ENCODE data around the gene GBP4. TPM values are rescaled to one million over a fixed set of nuclear protein-coding genes. Genes with fewer than 3 reads are reported as not detected.

GBP4 gene
- total RNA-seq, 2 experiments from 2014 or later = 61.9 to 69.7 TPM

- peak overlapping the region; percentile 94 for H3K4me3 Mint-ChIP-seq
- no peaks in the 10 kb centered on the region for H3K27me3 Mint-ChIP-seq
- H3K9me3 Mint-ChIP-seq = peaks cover 2% of the 10 kb centered on the region
- peaks cover 50% of the 10 kb centered on the region for H3K4me1 Mint-ChIP-seq
- H3K36me3 Mint-ChIP-seq = peaks cover 49% of the 10 kb centered on the region
- ATAC-seq (ENCODE audit: low read depth) (peak; percentile 10), DNase-seq (peak; percentile 42)
- peak overlapping the region; percentile 94 for H3K27ac Mint-ChIP-seq
- POLR2A ChIA-PET = interaction anchor here (0.9 to 4.5 kb wide), 7 partner anchors 60 to 176 kb away, joined by 4 to 78 read pairs (median 7); partner anchors contain the start of genes GBP2, GBP3 and GBP5
Observed at GRCh38 chr1:89198081-89198480, 661 bp downstream of the GBP4 start.

GRCh38 chr1:89195476-89195875 lies 3.3 kb downstream of the GBP4 start:
- POLR2A ChIA-PET = interaction anchor here (1.0 kb wide), 1 partner anchor 77 kb away, joined by 3 read pairs; the partner anchor contains the start of gene GBP5
- ATAC-seq (ENCODE audit: low read depth) (no peak), DNase-seq (no peak)
- H3K4me3 Mint-ChIP-seq = peak overlapping the region; percentile 61
- H3K27me3 Mint-ChIP-seq = no peaks in the 10 kb centered on the region
- peaks cover 44% of the 10 kb centered on the region for H3K36me3 Mint-ChIP-seq
- no peaks in the 10 kb centered on the region for H3K9me3 Mint-ChIP-seq
- peaks cover 46% of the 10 kb centered on the region for H3K4me1 Mint-ChIP-seq
- H3K27ac Mint-ChIP-seq = peak overlapping the region; percentile 35

- no peak for ATAC-seq (ENCODE audit: low read depth)
- peaks cover 72% of the 10 kb centered on the region for H3K36me3 Mint-ChIP-seq
- H3K27me3 Mint-ChIP-seq = no peaks in the 10 kb centered on the region
- no peak overlapping the region for H3K4me3 Mint-ChIP-seq
- POLR2A ChIA-PET = no interaction called here
- H3K27ac Mint-ChIP-seq = no peak overlapping the region
- H3K9me3 Mint-ChIP-seq = no peaks in the 10 kb centered on the region
- peaks cover 39% of the 10 kb centered on the region for H3K4me1 Mint-ChIP-seq
- DNase-seq = no peak
Observed at GRCh38 chr1:89191314-89191713, 7.4 kb downstream of the GBP4 start.

GRCh38 chr1:89190017-89190416 lies 8.7 kb downstream of the GBP4 start:
- H3K27ac Mint-ChIP-seq = no peak overlapping the region

GRCh38 chr1:89179343-89179742 lies 19.4 kb downstream of the GBP4 start:
- Mint-ChIP-seq H3K36me3 (peaks cover 36% of the 10 kb centered on the region), H3K4me1 (peaks cover 5% of the 10 kb centered on the region), H3K27me3 (no peaks in the 10 kb centered on the region), H3K27ac (no peak overlapping the region), H3K9me3 (peaks cover 3% of the 10 kb centered on the region), H3K4me3 (no peak overlapping the region)
- POLR2A ChIA-PET = no interaction called here
- ATAC-seq (ENCODE audit: low read depth) (no peak), DNase-seq (no peak)

More at GRCh38 chr1:89190017-89190416, 8.7 kb downstream of the GBP4 start:
- DNase-seq (no peak), ATAC-seq (ENCODE audit: low read depth) (no peak)
- H3K4me1 Mint-ChIP-seq = peaks cover 31% of the 10 kb centered on the region
- H3K36me3 Mint-ChIP-seq = peaks cover 80% of the 10 kb centered on the region
- POLR2A ChIA-PET = no interaction called here
- no peaks in the 10 kb centered on the region for H3K27me3 Mint-ChIP-seq
- no peaks in the 10 kb centered on the region for H3K9me3 Mint-ChIP-seq
- H3K4me3 Mint-ChIP-seq = no peak overlapping the region

GRCh38 chr1:89176971-89177370 lies 21.8 kb downstream of the GBP4 start:
- Mint-ChIP-seq H3K9me3 (peaks cover 5% of the 10 kb centered on the region), H3K27ac (no peak overlapping the region), H3K27me3 (no peaks in the 10 kb centered on the region), H3K4me1 (peaks cover 5% of the 10 kb centered on the region), H3K36me3 (peaks cover 21% of the 10 kb centered on the region), H3K4me3 (no peak overlapping the region)
- no peak for ATAC-seq (ENCODE audit: low read depth)
- no peak for DNase-seq
- POLR2A ChIA-PET = no interaction called here

GRCh38 chr1:89175601-89176256 lies 23.0 kb downstream of the GBP4 start, which contains the start of gene GBP7:
Gene GBP7 (minus strand): TSS chr1:89176003. CDS start chr1:89171935, 4,068 bp downstream.
- Mint-ChIP-seq H3K27ac (no peak within 1 kb of the TSS), H3K9me3 (peaks cover 7% of the 10 kb centered on the region), H3K36me3 (peaks cover 16% of the 10 kb centered on the region), H3K4me1 (peaks cover 9% of the 10 kb centered on the region), H3K27me3 (no peaks in the 10 kb centered on the region), H3K4me3 (no peak within 1 kb of the TSS)
- no peak for ATAC-seq (ENCODE audit: low read depth)
- DNase-seq = no peak
- POLR2A ChIA-PET = no interaction called here

- H3K4me1 Mint-ChIP-seq = peaks cover 9% of the 10 kb centered on the region
- H3K9me3 Mint-ChIP-seq = peaks cover 7% of the 10 kb centered on the region
- no peak overlapping the region for H3K27ac Mint-ChIP-seq
- no peaks in the 10 kb centered on the region for H3K27me3 Mint-ChIP-seq
- POLR2A ChIA-PET = no interaction called here
- peaks cover 10% of the 10 kb centered on the region for H3K36me3 Mint-ChIP-seq
- H3K4me3 Mint-ChIP-seq = no peak overlapping the region
- DNase-seq = no peak
- no peak for ATAC-seq (ENCODE audit: low read depth)
Observed at GRCh38 chr1:89174491-89174890, 24.3 kb downstream of the GBP4 start.

- no peak for ATAC-seq (ENCODE audit: low read depth)
- no peak for DNase-seq
- H3K27ac Mint-ChIP-seq = no peak overlapping the region
- no peaks in the 10 kb centered on the region for H3K27me3 Mint-ChIP-seq
- no peak overlapping the region for H3K4me3 Mint-ChIP-seq
- H3K4me1 Mint-ChIP-seq = peaks cover 9% of the 10 kb centered on the region
- H3K36me3 Mint-ChIP-seq = peaks cover 10% of the 10 kb centered on the region
- H3K9me3 Mint-ChIP-seq = peaks cover 9% of the 10 kb centered on the region
- POLR2A ChIA-PET = no interaction called here
Observed at GRCh38 chr1:89172468-89173143, 26.1 kb downstream of the GBP4 start.

- DNase-seq = no peak
- ATAC-seq (ENCODE audit: low read depth) = no peak
- no peaks in the 10 kb centered on the region for H3K27me3 Mint-ChIP-seq
- H3K4me1 Mint-ChIP-seq = peaks cover 3% of the 10 kb centered on the region
- H3K4me3 Mint-ChIP-seq = no peak overlapping the region
- H3K27ac Mint-ChIP-seq = peak overlapping the region; percentile 27
- POLR2A ChIA-PET = no interaction called here
- H3K9me3 Mint-ChIP-seq = peaks cover 9% of the 10 kb centered on the region
- H3K36me3 Mint-ChIP-seq = peaks cover 10% of the 10 kb centered on the region
Observed at GRCh38 chr1:89171067-89171438, 27.7 kb downstream of the GBP4 start.

GRCh38 chr1:89170170-89171066 lies 28.3 kb downstream of the GBP4 start:
- Mint-ChIP-seq H3K9me3 (peaks cover 9% of the 10 kb centered on the region), H3K4me3 (no peak overlapping the region), H3K36me3 (peaks cover 10% of the 10 kb centered on the region), H3K27me3 (no peaks in the 10 kb centered on the region), H3K27ac (peak overlapping the region; percentile 27), H3K4me1 (peaks cover 3% of the 10 kb centered on the region)
- POLR2A ChIA-PET = no interaction called here
- DNase-seq (no peak), ATAC-seq (ENCODE audit: low read depth) (no peak)

- H3K36me3 Mint-ChIP-seq = peaks cover 10% of the 10 kb centered on the region
- H3K9me3 Mint-ChIP-seq = peaks cover 11% of the 10 kb centered on the region
- no peak overlapping the region for H3K4me3 Mint-ChIP-seq
- H3K27me3 Mint-ChIP-seq = no peaks in the 10 kb centered on the region
- DNase-seq (no peak), ATAC-seq (ENCODE audit: low read depth) (no peak)
- no peak overlapping the region for H3K27ac Mint-ChIP-seq
- H3K4me1 Mint-ChIP-seq = peaks cover 3% of the 10 kb centered on the region
- POLR2A ChIA-PET = interaction anchor here (0.6 kb wide), 1 partner anchor 412 kb away, joined by 4 read pairs; no protein-coding TSS in a partner anchor
Observed at GRCh38 chr1:89169166-89169565, 29.6 kb downstream of the GBP4 start.

- peaks cover 9% of the 10 kb centered on the region for H3K9me3 Mint-ChIP-seq
- ATAC-seq (ENCODE audit: low read depth) = no peak
- H3K4me3 Mint-ChIP-seq = no peak overlapping the region
- DNase-seq = no peak
- peaks cover 6% of the 10 kb centered on the region for H3K36me3 Mint-ChIP-seq
- H3K27ac Mint-ChIP-seq = no peak overlapping the region
- POLR2A ChIA-PET = no interaction called here
- H3K27me3 Mint-ChIP-seq = no peaks in the 10 kb centered on the region
- peaks cover 3% of the 10 kb centered on the region for H3K4me1 Mint-ChIP-seq
Observed at GRCh38 chr1:89167590-89168230, 31.0 kb downstream of the GBP4 start.
